ENCODE data around the gene RNF145. TPM values are rescaled to one million over a fixed set of nuclear protein-coding genes. Genes with fewer than 3 reads are reported as not detected.

RNF145 gene
- total RNA-seq, 1 experiment from 2014 or later: 13.7 TPM

- no peak overlapping the region for H3K27ac ChIP-seq (ENCODE audit: low read length)
- ChIA-PET CTCF (no interaction called here), POLR2A (ENCODE audit: unreplicated experiment) (no interaction called here)
These were observed 21.6 kb downstream of the RNF145 start for GRCh38 chr5:159187719-159188118.

DNA sequence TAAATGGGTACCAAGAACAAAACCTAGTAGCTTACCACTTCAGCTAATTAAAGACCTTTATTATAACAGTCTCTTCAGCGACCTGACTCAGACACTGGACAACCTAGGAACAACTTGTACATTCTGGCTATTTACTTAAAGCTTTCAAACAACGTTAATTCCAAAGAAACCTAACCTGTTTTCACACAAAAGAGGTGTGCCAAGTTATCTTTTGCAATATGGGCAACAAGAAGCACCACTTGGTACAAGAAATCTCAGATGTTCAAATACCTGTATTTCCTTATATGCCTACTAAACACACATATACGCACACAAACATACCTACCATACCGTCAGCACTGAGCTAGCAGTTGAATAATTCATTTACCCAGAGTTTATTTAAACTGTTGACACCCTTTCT, 23.0 kb downstream of the RNF145 start:
- Histone ChIP-seq H3K4me3 (ENCODE audit: low read length) (no peak overlapping the region), H3K27ac (ENCODE audit: low read length) (no peak overlapping the region), H3K36me3 (ENCODE audit: low read depth, low read length) (no peaks in the 10 kb centered on the region), H3K4me2 (ENCODE audit: low read length) (no peak overlapping the region), H3K4me1 (ENCODE audit: insufficient read depth, low read length) (peaks cover 50% of the 10 kb centered on the region), H3K9ac (ENCODE audit: low read length) (no peak overlapping the region), H3K9me2 (replicated peaks; ENCODE audit: low read length) (no peaks in the 10 kb centered on the region), H3K9me3 (ENCODE audit: low read length) (no peaks in the 10 kb centered on the region), H3F3A (ENCODE audit: low read length, unreplicated experiment) (no peaks in the 10 kb centered on the region), H4K20me1 (ENCODE audit: low read length) (no peaks in the 10 kb centered on the region), H2AFZ (ENCODE audit: low read length) (no peak overlapping the region), H3K79me2 (ENCODE audit: low read length) (peaks cover 30% of the 10 kb centered on the region; the same call in 1 of the 2 replicates), H3K27me3 (ENCODE audit: low read length) (no peaks in the 10 kb centered on the region)
- POLR2A ChIA-PET (ENCODE audit: unreplicated experiment): no interaction called here
- CTCF ChIA-PET: interaction anchor here (0.6 kb wide), 1 partner anchor 802 kb away, joined by 4 read pairs; no protein-coding TSS in a partner anchor
- no TSS peak for BruUV-seq (replicated peaks)
- peak; percentile 12 for DNase-seq
- ATAC-seq: no peak
- TF ChIP-seq EZH2 (IDR thresholded peaks at IDR 0.05; ENCODE audit: low read length, unreplicated experiment) (no peak), CTCF (conservative IDR thresholded peaks at IDR 0.05; ENCODE audit: low read depth, low read length) (no peak), EZH2phosphoT487 (IDR thresholded peaks at IDR 0.05; ENCODE audit: borderline replicate concordance, low read length) (no peak)
- intact Hi-C loops (cut with micrococcal nuclease): no loop called here

More at GRCh38 chr5:159187719-159188118, 21.6 kb downstream of the RNF145 start:
- intact Hi-C loops (cut with micrococcal nuclease): no loop called here
- H2AFZ ChIP-seq (ENCODE audit: low read length): no peak overlapping the region
- ATAC-seq (no peak), DNase-seq (no peak)
- no peak overlapping the region for H3K4me2 ChIP-seq (ENCODE audit: low read length)
- H3K4me1 ChIP-seq (ENCODE audit: insufficient read depth, low read length): peaks cover 42% of the 10 kb centered on the region
- no peaks in the 10 kb centered on the region for H3K36me3 ChIP-seq (ENCODE audit: low read depth, low read length)
- BruUV-seq (replicated peaks): no TSS peak
- no peaks in the 10 kb centered on the region for H3F3A ChIP-seq (ENCODE audit: low read length, unreplicated experiment)
- H3K4me3 ChIP-seq (ENCODE audit: low read length): no peak overlapping the region
- H3K9me3 ChIP-seq (ENCODE audit: low read length): no peaks in the 10 kb centered on the region
- no peak overlapping the region for H3K9ac ChIP-seq (ENCODE audit: low read length)
- H3K79me2 ChIP-seq (ENCODE audit: low read length): peaks cover 30% of the 10 kb centered on the region; the same call in 1 of the 2 replicates
- H4K20me1 ChIP-seq (ENCODE audit: low read length): no peaks in the 10 kb centered on the region
- TF ChIP-seq EZH2phosphoT487 (IDR thresholded peaks at IDR 0.05; ENCODE audit: borderline replicate concordance, low read length): no peak
- TF ChIP-seq CTCF (conservative IDR thresholded peaks at IDR 0.05; ENCODE audit: low read depth, low read length): no peak
- no peak for TF ChIP-seq EZH2 (IDR thresholded peaks at IDR 0.05; ENCODE audit: low read length, unreplicated experiment)
- H3K9me2 ChIP-seq (replicated peaks; ENCODE audit: low read length): no peaks in the 10 kb centered on the region
- no peaks in the 10 kb centered on the region for H3K27me3 ChIP-seq (ENCODE audit: low read length)

DNA sequence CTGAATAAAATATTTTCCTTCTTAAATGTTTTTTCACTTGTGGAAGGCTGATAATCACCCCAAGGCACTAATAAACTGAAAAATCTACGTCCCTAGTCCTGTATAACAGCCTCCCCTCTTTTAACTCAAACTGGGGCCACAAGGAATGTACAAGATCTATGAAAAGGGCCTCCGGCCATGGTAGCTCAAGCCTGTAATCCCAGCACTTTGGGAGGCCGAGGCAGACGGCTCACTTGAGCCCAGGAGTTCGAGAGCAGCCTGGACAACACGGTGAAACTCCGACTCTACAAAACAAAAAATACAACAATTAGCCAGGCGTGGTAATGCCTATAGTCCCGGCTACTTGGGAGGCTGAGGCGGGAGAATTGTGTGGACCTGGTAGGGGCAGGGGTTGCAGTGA, 23.6 kb downstream of the RNF145 start:
- H2AFZ ChIP-seq (ENCODE audit: low read length): no peak overlapping the region
- CTCF ChIA-PET: no interaction called here
- H3K9me3 ChIP-seq (ENCODE audit: low read length): no peaks in the 10 kb centered on the region
- no peaks in the 10 kb centered on the region for H3K27me3 ChIP-seq (ENCODE audit: low read length)
- H3K4me2 ChIP-seq (ENCODE audit: low read length): no peak overlapping the region
- peak overlapping the region; percentile 70; the same call in 1 of the 2 replicates for H3K27ac ChIP-seq (ENCODE audit: low read length)
- no peaks in the 10 kb centered on the region for H3K36me3 ChIP-seq (ENCODE audit: low read depth, low read length)
- intact Hi-C loops (cut with micrococcal nuclease): no loop called here
- no peak for DNase-seq
- H3K4me3 ChIP-seq (ENCODE audit: low read length): no peak overlapping the region
- ATAC-seq: no peak
- no peaks in the 10 kb centered on the region for H3K9me2 ChIP-seq (replicated peaks; ENCODE audit: low read length)
- BruUV-seq (replicated peaks): no TSS peak
- H3F3A ChIP-seq (ENCODE audit: low read length, unreplicated experiment): no peaks in the 10 kb centered on the region
- H3K79me2 ChIP-seq (ENCODE audit: low read length): peaks cover 30% of the 10 kb centered on the region; the same call in 1 of the 2 replicates
- POLR2A ChIA-PET (ENCODE audit: unreplicated experiment): no interaction called here
- peaks cover 54% of the 10 kb centered on the region for H3K4me1 ChIP-seq (ENCODE audit: insufficient read depth, low read length)
- TF ChIP-seq EZH2phosphoT487 (IDR thresholded peaks at IDR 0.05; ENCODE audit: borderline replicate concordance, low read length) (no peak), CTCF (conservative IDR thresholded peaks at IDR 0.05; ENCODE audit: low read depth, low read length) (no peak), EZH2 (IDR thresholded peaks at IDR 0.05; ENCODE audit: low read length, unreplicated experiment) (no peak)
- H3K9ac ChIP-seq (ENCODE audit: low read length): no peak overlapping the region
- no peaks in the 10 kb centered on the region for H4K20me1 ChIP-seq (ENCODE audit: low read length)

Measured in PC-3 (cell line).